Trophoblast cell (in vitro differentiated cells and primary cell): ENCODE measurements around the gene TMEM114.

ENCODE experiments used
- DNase-seq, 2 donors: peaks; one replicate each; pipeline ENCODE4 v3.0.0-alpha.2; 2016
- H2AFZ ChIP-seq: 2 replicates; pipeline ENCODE4 v1.6.1; 2013; ENCODE audit warnings: low read length, moderate library complexity, mild to moderate bottlenecking; ENCODE audit not compliant: insufficient read depth, poor library complexity
- H2AK5ac ChIP-seq: 2 replicates; pipeline ENCODE4 v1.6.1; 2013; ENCODE audit warnings: mild to moderate bottlenecking, low read length
- H2BK120ac ChIP-seq: 2 replicates; pipeline ENCODE4 v1.6.1; 2013; ENCODE audit warnings: low read length, mild to moderate bottlenecking, moderate library complexity; ENCODE audit not compliant: insufficient read depth, poor library complexity
- H2BK12ac ChIP-seq: 2 replicates; pipeline ENCODE4 v1.6.1; 2013; ENCODE audit warnings: mild to moderate bottlenecking, low read length, moderate library complexity
- H2BK5ac ChIP-seq: 2 replicates; pipeline ENCODE4 v1.6.1; 2013; ENCODE audit warnings: low read length, low read depth, moderate library complexity, mild to moderate bottlenecking; ENCODE audit not compliant: poor library complexity
- H3K14ac ChIP-seq: 2 replicates; pipeline ENCODE4 v1.6.1; 2013; ENCODE audit warnings: mild to moderate bottlenecking, low read length
- H3K18ac ChIP-seq: 2 replicates; pipeline ENCODE4 v1.6.1; 2013; ENCODE audit warnings: mild to moderate bottlenecking, low read length
- H3K23ac ChIP-seq: 2 replicates; pipeline ENCODE4 v1.6.1; 2013; ENCODE audit warnings: low read length
- H3K27ac ChIP-seq: 2 replicates; pipeline ENCODE4 v1.5.1; 2013; ENCODE audit warnings: low read depth, mild to moderate bottlenecking, inconsistent platforms, low read length, moderate library complexity
- H3K27me3 ChIP-seq: 2 replicates; pipeline ENCODE4 v1.6.1; 2013; ENCODE audit warnings: inconsistent platforms, mild to moderate bottlenecking, low read length, moderate library complexity; ENCODE audit not compliant: insufficient read depth
- H3K36me3 ChIP-seq, 2 experiments: 1 replicate in 1 of 2; 2 replicates in 1 of 2; pipeline ENCODE4 v1.6.1; 2013; ENCODE audit warnings: low read length in 2 of 2, mild to moderate bottlenecking in 2 of 2, moderate library complexity in 1 of 2; ENCODE audit not compliant: insufficient read depth in 2 of 2, control insufficient read depth in 1 of 2
- H3K4ac ChIP-seq: 2 replicates; pipeline ENCODE4 v1.6.1; 2013; ENCODE audit warnings: low read depth, mild to moderate bottlenecking, low read length, moderate library complexity
- H3K4me1 ChIP-seq, 2 experiments: 1 replicate in 1 of 2; 2 replicates in 1 of 2; pipeline ENCODE4 v1.6.1; 2013; ENCODE audit warnings: low read length in 2 of 2, mild to moderate bottlenecking in 2 of 2, moderate library complexity in 1 of 2; ENCODE audit not compliant: insufficient read depth in 2 of 2, control insufficient read depth in 1 of 2
- H3K4me2 ChIP-seq: 2 replicates; pipeline ENCODE4 v1.6.1; 2013; ENCODE audit warnings: inconsistent platforms, mild to moderate bottlenecking, low read length, moderate library complexity
- H3K4me3 ChIP-seq: 2 replicates; pipeline ENCODE4 v1.5.1; 2013; ENCODE audit warnings: mild to moderate bottlenecking, low read depth, low read length, inconsistent platforms
- H3K79me1 ChIP-seq: one replicate; pipeline ENCODE4 v1.6.1; 2013; ENCODE audit warnings: low read length
- H3K79me2 ChIP-seq: 2 replicates; pipeline ENCODE4 v1.6.1; 2013; ENCODE audit warnings: low read length, mild to moderate bottlenecking; ENCODE audit not compliant: control insufficient read depth, insufficient read depth, poor library complexity
- H3K9ac ChIP-seq: 2 replicates; pipeline ENCODE4 v1.6.1; 2013; ENCODE audit warnings: mild to moderate bottlenecking, low read length
- H3K9me3 ChIP-seq: 2 replicates; pipeline ENCODE4 v1.6.1; 2013; ENCODE audit warnings: low read depth, mild to moderate bottlenecking, control low read depth, inconsistent platforms, low read length; ENCODE audit not compliant: insufficient read depth
- H4K12ac ChIP-seq: 2 replicates; pipeline ENCODE4 v1.6.1; 2013; ENCODE audit warnings: low read depth, mild to moderate bottlenecking, low read length, moderate library complexity
- H4K8ac ChIP-seq: 2 replicates; pipeline ENCODE4 v1.6.1; 2013; ENCODE audit warnings: low read depth, mild to moderate bottlenecking, low read length, moderate library complexity
- H4K91ac ChIP-seq: one replicate; pipeline ENCODE4 v1.6.1; 2013; ENCODE audit warnings: low read depth, mild to moderate bottlenecking, low read length, moderate library complexity
- WGBS: extraction: QIAGEN DNeasy Blood & Tissue Kit; methylation state at CpG from one replicate; pipeline ENCODE4 v1.1.7; 2013; ENCODE audit warnings: missing lambda C conversion rate; ENCODE audit not compliant: insufficient read length, insufficient coverage; ENCODE audit errors: extremely low coverage; 5-methylcytosine and 5-hydroxymethylcytosine counted together

The TMEM114 gene

GRCh38 chr16:8523932-8524331, 66.4 kb downstream of the TMEM114 start:
- H2BK12ac ChIP-seq: no peak overlapping the region
- no peak overlapping the region for H2AFZ ChIP-seq
- H3K4ac ChIP-seq: no peak overlapping the region
- H4K91ac ChIP-seq: no peak overlapping the region
- H3K18ac ChIP-seq: no peak overlapping the region
- H3K4me2 ChIP-seq: no peak overlapping the region
- H3K14ac ChIP-seq: no peak overlapping the region
- no peaks in the 10 kb centered on the region for H3K9me3 ChIP-seq
- WGBS: no CpG with 5 or more reads among the region's 6 CpGs
- no peak overlapping the region for H3K27ac ChIP-seq
- H3K4me1 ChIP-seq: peaks cover 0 to 3% of the 10 kb centered on the region in 2 experiments
- H2AK5ac ChIP-seq: no peak overlapping the region
- H3K27me3 ChIP-seq: no peaks in the 10 kb centered on the region
- no peak overlapping the region for H2BK5ac ChIP-seq
- no peak for DNase-seq
- H3K36me3 ChIP-seq: no peaks in the 10 kb centered on the region
- H3K79me1 ChIP-seq: no peaks in the 10 kb centered on the region
- H4K8ac ChIP-seq: no peak overlapping the region
- H4K12ac ChIP-seq: no peak overlapping the region
- H2BK120ac ChIP-seq: no peak overlapping the region
- H3K79me2 ChIP-seq: no peaks in the 10 kb centered on the region
- no peak overlapping the region for H3K4me3 ChIP-seq
- no peak overlapping the region for H3K9ac ChIP-seq
- H3K23ac ChIP-seq: no peak overlapping the region

GRCh38 chr16:8522757-8523156, 67.6 kb downstream of the TMEM114 start:
- no peak for DNase-seq
- no CpG with 5 or more reads among the region's 7 CpGs for WGBS

GRCh38 chr16:8519643-8520042, 70.7 kb downstream of the TMEM114 start:
- H3K27me3 ChIP-seq: no peaks in the 10 kb centered on the region
- no peak overlapping the region for H4K91ac ChIP-seq
- H2AK5ac ChIP-seq: no peak overlapping the region
- H2AFZ ChIP-seq: no peak overlapping the region
- H3K4ac ChIP-seq: no peak overlapping the region
- DNase-seq: no peak
- H2BK120ac ChIP-seq: no peak overlapping the region
- H3K4me2 ChIP-seq: no peak overlapping the region
- no peak overlapping the region for H3K23ac ChIP-seq
- no peaks in the 10 kb centered on the region for H3K4me1 ChIP-seq
- H3K9me3 ChIP-seq: no peaks in the 10 kb centered on the region
- H4K8ac ChIP-seq: no peak overlapping the region
- no peak overlapping the region for H4K12ac ChIP-seq
- no peaks in the 10 kb centered on the region for H3K79me2 ChIP-seq
- no peak overlapping the region for H3K4me3 ChIP-seq
- no CpG with 5 or more reads among the region's 5 CpGs for WGBS
- H3K9ac ChIP-seq: no peak overlapping the region
- no peak overlapping the region for H3K18ac ChIP-seq
- no peaks in the 10 kb centered on the region for H3K79me1 ChIP-seq
- no peaks in the 10 kb centered on the region for H3K36me3 ChIP-seq
- H3K14ac ChIP-seq: no peak overlapping the region
- no peak overlapping the region for H2BK5ac ChIP-seq
- no peak overlapping the region for H2BK12ac ChIP-seq
- no peak overlapping the region for H3K27ac ChIP-seq

More at GRCh38 chr16:8522757-8523156, 67.6 kb downstream of the TMEM114 start:
- Histone ChIP-seq H3K4me3 (no peak overlapping the region), H3K4me2 (no peak overlapping the region), H2AK5ac (no peak overlapping the region), H2AFZ (no peak overlapping the region), H3K14ac (no peak overlapping the region), H2BK12ac (no peak overlapping the region), H3K27ac (no peak overlapping the region), H3K79me1 (no peaks in the 10 kb centered on the region), H3K36me3 (no peaks in the 10 kb centered on the region), H3K4me1 (no peaks in the 10 kb centered on the region), H3K9ac (no peak overlapping the region), H3K18ac (no peak overlapping the region), H2BK5ac (no peak overlapping the region), H4K8ac (no peak overlapping the region), H3K4ac (no peak overlapping the region), H4K91ac (no peak overlapping the region), H2BK120ac (no peak overlapping the region), H3K23ac (no peak overlapping the region), H3K9me3 (no peaks in the 10 kb centered on the region), H3K79me2 (no peaks in the 10 kb centered on the region), H4K12ac (no peak overlapping the region), H3K27me3 (no peaks in the 10 kb centered on the region)
